Keratinocyte (primary cell): Measurements from ENCODE around the gene FIP1L1. TPM values are rescaled to one million over a fixed set of nuclear protein-coding genes. Genes with fewer than 3 reads are reported as not detected.

ENCODE experiments used
- DNase-seq: peaks from one replicate; pipeline ENCODE4 v3.0.0-alpha.2; 2011; ENCODE audit warnings: low read depth, missing footprints, low spot score
- FAIRE-seq: peaks from 2 replicates; lab custom pipeline; 2011; peaks lifted over from hg19 to GRCh38; lab: Jason Lieb, UNC
- H2AFZ ChIP-seq: 2 replicates; pipeline ENCODE4 v1.6.0; 2012; ENCODE audit warnings: low read length, control low read depth, inconsistent platforms; ENCODE audit not compliant: control insufficient read depth
- H3K27ac ChIP-seq: 2 replicates; pipeline ENCODE4 v1.5.1; 2011; ENCODE audit warnings: low read length; ENCODE audit not compliant: control insufficient read depth, insufficient read depth
- H3K27me3 ChIP-seq: 3 replicates; pipeline ENCODE4 v1.6.0; 2011; ENCODE audit warnings: low read length; ENCODE audit not compliant: control insufficient read depth, insufficient read depth; ENCODE audit errors: extremely low read depth
- H3K36me3 ChIP-seq, 2 experiments: 2 replicates in 1 of 2; 3 replicates in 1 of 2; pipeline ENCODE4 v1.5.1; 2011; ENCODE audit warnings: low read length in 2 of 2, mild to moderate bottlenecking in 1 of 2; ENCODE audit not compliant: control insufficient read depth in 2 of 2, insufficient read depth in 2 of 2; ENCODE audit errors: extremely low read depth in 1 of 2
- H3K4me1 ChIP-seq: 3 replicates; pipeline ENCODE4 v1.5.1; 2011; ENCODE audit warnings: low read length; ENCODE audit not compliant: control insufficient read depth, insufficient read depth; ENCODE audit errors: extremely low read depth
- H3K4me2 ChIP-seq: 3 replicates; pipeline ENCODE4 v1.6.0; 2011; ENCODE audit warnings: low read depth, low read length; ENCODE audit not compliant: control insufficient read depth, insufficient read depth; ENCODE audit errors: extremely low read depth
- H3K4me3 ChIP-seq, 3 experiments: fragments of 200-600 bp in 1 of 3; sonication (generic) in 1 of 3; 2 replicates in 2 of 3; 3 replicates in 1 of 3; pipeline ENCODE4 v1.5.1; 2011 to 2016; ENCODE audit warnings: low read length in 3 of 3, mild to moderate bottlenecking in 3 of 3, control low read depth in 2 of 3, inconsistent platforms in 1 of 3, low read depth in 1 of 3, mixed read lengths in 1 of 3, mixed run types in 1 of 3, moderate library complexity in 1 of 3; ENCODE audit not compliant: control insufficient read depth in 2 of 3, insufficient read depth in 2 of 3; ENCODE audit errors: extremely low read depth in 1 of 3
- H3K79me2 ChIP-seq: 2 replicates; pipeline ENCODE4 v1.6.0; 2012; ENCODE audit warnings: low read length; ENCODE audit not compliant: control insufficient read depth, insufficient read depth
- H3K9ac ChIP-seq: 3 replicates; pipeline ENCODE4 v1.6.0; 2011; ENCODE audit warnings: low read length; ENCODE audit not compliant: control insufficient read depth, insufficient read depth; ENCODE audit errors: extremely low read depth
- H3K9me1 ChIP-seq: 3 replicates; pipeline ENCODE4 v1.6.0; 2011; ENCODE audit warnings: low read length; ENCODE audit not compliant: control insufficient read depth, insufficient read depth; ENCODE audit errors: extremely low read depth
- H3K9me3 ChIP-seq: 2 replicates; pipeline ENCODE4 v1.5.1; 2012; ENCODE audit warnings: low read depth, low read length; ENCODE audit not compliant: control insufficient read depth
- H4K20me1 ChIP-seq: 3 replicates; pipeline ENCODE4 v1.6.0; 2011; ENCODE audit warnings: low read length; ENCODE audit not compliant: control insufficient read depth, insufficient read depth; ENCODE audit errors: extremely low read depth
- EZH2 ChIP-seq: IDR thresholded peaks from one replicate; pipeline ENCODE4 v1.6.1; 2012; ENCODE audit warnings: inconsistent platforms, mild to moderate bottlenecking, low read length, moderate library complexity
- dilution Hi-C: fragments of 300-500 bp; cut with MboI; formaldehyde crosslinking; loops from one replicate; pipeline ENCODE4 v1.7.0; 2020; ENCODE audit warnings: low sequenced_read_pairs; ENCODE audit not compliant: extremely low pct_ligation_motif_present
- polyA plus RNA-seq, 5 experiments: library from polyadenylated mRNA; depleted of rRNA in 3 of 5; stranded (reverse) in 3 of 5; stranded (forward) in 1 of 5; unstranded in 1 of 5; fragments of >200 nt; gene quantifications; 1 replicate in 1 of 5; 2 replicates in 3 of 5; 3 replicates in 1 of 5; pipeline versions ENCODE4 v1.2.1 to v1.2.3, GENCODE V29; 2011 to 2012; ENCODE audit warnings: missing spikeins in 2 of 5, low read depth in 1 of 5, low replicate concordance in 1 of 5
- TF ChIP-seq, protein P1 (sequence below), 3 experiments: IDR thresholded peaks in 1 of 3; conservative IDR thresholded peaks in 1 of 3; optimal IDR thresholded peaks in 1 of 3; 2 replicates in 2 of 3; 3 replicates in 1 of 3; pipeline versions ENCODE3 to v1.5.1; 2011; ENCODE audit warnings: low read length in 3 of 3, mild to moderate bottlenecking in 3 of 3, moderate library complexity in 2 of 3, control low read depth in 1 of 3, inconsistent platforms in 1 of 3; ENCODE audit not compliant: insufficient read depth in 2 of 3; ENCODE audit errors: extremely low read depth in 1 of 3

Gene FIP1L1
- polyA plus RNA-seq, 1 donor (not counting 4 experiments of a cell fraction or from before 2014, with no cell fraction given): 36.7 TPM

DNA sequence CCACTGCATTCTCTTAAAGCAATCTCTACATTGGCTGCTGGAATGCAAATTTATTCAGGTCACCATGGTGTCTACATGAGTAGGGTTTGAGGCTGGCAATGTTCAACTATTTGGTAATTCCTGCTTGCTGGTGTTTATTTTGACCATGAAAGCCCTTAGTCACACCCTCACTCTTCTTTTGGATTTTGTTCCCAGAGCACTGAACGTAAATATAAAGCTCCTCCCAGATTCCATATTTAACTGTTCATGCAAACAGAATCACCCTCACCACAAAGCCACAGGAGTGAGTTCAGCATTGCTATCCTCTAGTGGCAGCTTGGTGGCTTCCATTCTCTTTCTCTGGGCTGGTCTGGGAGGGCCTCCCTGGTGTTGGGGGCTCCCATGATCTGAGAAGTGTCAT, 131.0 kb downstream of the FIP1L1 start:
- dilution Hi-C loops: no loop called here
- Histone ChIP-seq H3K4me2 (no peak overlapping the region), H3K9ac (no peak overlapping the region), H2AFZ (no peak overlapping the region), H3K36me3 (no peaks in the 10 kb centered on the region), H3K27me3 (no peaks in the 10 kb centered on the region), H3K9me3 (no peaks in the 10 kb centered on the region), H3K4me3 (no peak overlapping the region), H4K20me1 (no peaks in the 10 kb centered on the region), H3K9me1 (no peaks in the 10 kb centered on the region), H3K4me1 (no peaks in the 10 kb centered on the region), H3K79me2 (no peaks in the 10 kb centered on the region), H3K27ac (no peak overlapping the region)
- no peak for FAIRE-seq
- no peak for TF ChIP-seq EZH2
- TF ChIP-seq, protein P1, sequence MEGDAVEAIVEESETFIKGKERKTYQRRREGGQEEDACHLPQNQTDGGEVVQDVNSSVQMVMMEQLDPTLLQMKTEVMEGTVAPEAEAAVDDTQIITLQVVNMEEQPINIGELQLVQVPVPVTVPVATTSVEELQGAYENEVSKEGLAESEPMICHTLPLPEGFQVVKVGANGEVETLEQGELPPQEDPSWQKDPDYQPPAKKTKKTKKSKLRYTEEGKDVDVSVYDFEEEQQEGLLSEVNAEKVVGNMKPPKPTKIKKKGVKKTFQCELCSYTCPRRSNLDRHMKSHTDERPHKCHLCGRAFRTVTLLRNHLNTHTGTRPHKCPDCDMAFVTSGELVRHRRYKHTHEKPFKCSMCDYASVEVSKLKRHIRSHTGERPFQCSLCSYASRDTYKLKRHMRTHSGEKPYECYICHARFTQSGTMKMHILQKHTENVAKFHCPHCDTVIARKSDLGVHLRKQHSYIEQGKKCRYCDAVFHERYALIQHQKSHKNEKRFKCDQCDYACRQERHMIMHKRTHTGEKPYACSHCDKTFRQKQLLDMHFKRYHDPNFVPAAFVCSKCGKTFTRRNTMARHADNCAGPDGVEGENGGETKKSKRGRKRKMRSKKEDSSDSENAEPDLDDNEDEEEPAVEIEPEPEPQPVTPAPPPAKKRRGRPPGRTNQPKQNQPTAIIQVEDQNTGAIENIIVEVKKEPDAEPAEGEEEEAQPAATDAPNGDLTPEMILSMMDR (optimal IDR thresholded peaks at IDR 0.05 in 1 of 3, IDR thresholded peaks at IDR 0.05 in 1 of 3, conservative IDR thresholded peaks at IDR 0.05 in 1 of 3; ENCODE audit: extremely low read depth in 1 of 3, insufficient read depth in 2 of 3, low read length in 3 of 3): no peak
- no peak for DNase-seq

DNA sequence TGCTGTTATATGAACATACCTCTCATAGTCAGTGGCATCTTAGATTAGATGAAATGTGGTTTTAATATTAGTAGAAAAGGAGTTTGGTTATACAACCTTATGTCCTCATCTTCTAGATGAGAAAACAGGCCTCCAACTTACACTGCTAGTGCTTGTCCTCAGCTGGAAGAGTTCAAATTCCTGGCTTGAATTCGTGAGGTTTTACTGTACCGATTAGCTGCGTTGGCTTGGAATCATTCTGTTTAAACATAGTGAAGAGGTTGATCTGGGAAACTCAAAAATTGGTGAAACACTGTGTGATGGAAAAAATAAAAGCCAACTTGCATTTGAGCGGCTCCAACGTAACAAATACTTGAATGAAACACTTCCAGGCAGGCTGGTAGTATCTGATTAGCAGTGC, 132.9 kb downstream of the FIP1L1 start:
- Histone ChIP-seq H3K36me3 (no peaks in the 10 kb centered on the region), H3K27me3 (no peaks in the 10 kb centered on the region), H3K4me1 (no peaks in the 10 kb centered on the region), H3K4me3 (no peak overlapping the region), H2AFZ (no peak overlapping the region), H3K9me1 (no peaks in the 10 kb centered on the region), H3K9ac (no peak overlapping the region), H3K9me3 (no peaks in the 10 kb centered on the region), H3K79me2 (no peaks in the 10 kb centered on the region), H4K20me1 (no peaks in the 10 kb centered on the region), H3K4me2 (no peak overlapping the region), H3K27ac (no peak overlapping the region)
- TF ChIP-seq, protein P1 (optimal IDR thresholded peaks at IDR 0.05 in 1 of 3, IDR thresholded peaks at IDR 0.05 in 1 of 3, conservative IDR thresholded peaks at IDR 0.05 in 1 of 3; ENCODE audit: extremely low read depth in 1 of 3, insufficient read depth in 2 of 3, low read length in 3 of 3): no peak
- TF ChIP-seq EZH2: no peak
- DNase-seq (no peak), FAIRE-seq (no peak)
- dilution Hi-C loops: no loop called here

Other genes starting within 250 kb of the FIP1L1 start
- gene SCFD2, start 11.6 kb upstream of the FIP1L1 start, polyA plus RNA-seq: 13.9 to 16.7 TPM (median 16.1 TPM) in 3 replicates
- 0.17 to 0.32 TPM (median 0.22 TPM) in 3 replicates for gene LNX1, start 213.8 kb downstream of the FIP1L1 start, polyA plus RNA-seq